ENCODE results near the gene CYP26B1. TPM values are rescaled to one million over a fixed set of nuclear protein-coding genes. Genes with fewer than 3 reads are reported as not detected.

CYP26B1 gene
- total RNA-seq, 1 donor from 2014 or later: 1.5 TPM

- Histone ChIP-seq H3K27ac (replicated peaks) (no peak overlapping the region), H3K4me1 (no peaks in the 10 kb centered on the region), H3K9me3 (replicated peaks) (no peaks in the 10 kb centered on the region), H3K27me3 (ENCODE audit: low read depth) (peaks cover 44% of the 10 kb centered on the region), H3K36me3 (no peaks in the 10 kb centered on the region), H3K4me3 (no peak overlapping the region)
- no peak for TF ChIP-seq CTCF (IDR thresholded peaks at IDR 0.05; ENCODE audit: borderline replicate concordance)
- no peak for DNase-seq
- intact Hi-C loops (cut with micrococcal nuclease): no loop called here
Measured at GRCh38 chr2:72109291-72109690, 38.4 kb downstream of the CYP26B1 start.

GRCh38 chr2:72108121-72108520 is 39.5 kb downstream of the CYP26B1 start:
- no peak overlapping the region for H3K27ac ChIP-seq (replicated peaks)
- no peak for TF ChIP-seq CTCF (IDR thresholded peaks at IDR 0.05; ENCODE audit: borderline replicate concordance)
- intact Hi-C loops (cut with micrococcal nuclease): no loop called here
- DNase-seq: no peak
- no peaks in the 10 kb centered on the region for H3K9me3 ChIP-seq (replicated peaks)
- no peaks in the 10 kb centered on the region for H3K4me1 ChIP-seq
- H3K4me3 ChIP-seq: no peak overlapping the region
- H3K27me3 ChIP-seq (ENCODE audit: low read depth): peaks cover 55% of the 10 kb centered on the region
- H3K36me3 ChIP-seq: no peaks in the 10 kb centered on the region

GRCh38 chr2:72106978-72107377 is 40.7 kb downstream of the CYP26B1 start:
- Histone ChIP-seq H3K27me3 (ENCODE audit: low read depth) (peaks cover 61% of the 10 kb centered on the region), H3K36me3 (no peaks in the 10 kb centered on the region), H3K9me3 (replicated peaks) (no peaks in the 10 kb centered on the region), H3K4me1 (no peaks in the 10 kb centered on the region), H3K4me3 (no peak overlapping the region), H3K27ac (replicated peaks) (no peak overlapping the region)
- no peak for TF ChIP-seq CTCF (IDR thresholded peaks at IDR 0.05; ENCODE audit: borderline replicate concordance)
- no peak for DNase-seq
- intact Hi-C loops (cut with micrococcal nuclease): no loop called here

GRCh38 chr2:72104821-72105588 is 42.7 kb downstream of the CYP26B1 start:
- Histone ChIP-seq H3K27ac (replicated peaks) (no peak overlapping the region), H3K4me1 (no peaks in the 10 kb centered on the region), H3K36me3 (no peaks in the 10 kb centered on the region), H3K4me3 (no peak overlapping the region), H3K27me3 (ENCODE audit: low read depth) (peaks cover 63% of the 10 kb centered on the region), H3K9me3 (replicated peaks) (no peaks in the 10 kb centered on the region)
- no peak for TF ChIP-seq CTCF (IDR thresholded peaks at IDR 0.05; ENCODE audit: borderline replicate concordance)
- DNase-seq: no peak
- intact Hi-C loops (cut with micrococcal nuclease): no loop called here

GRCh38 chr2:72103690-72104089 is 44.0 kb downstream of the CYP26B1 start:
- TF ChIP-seq CTCF (IDR thresholded peaks at IDR 0.05; ENCODE audit: borderline replicate concordance): no peak
- no peak for DNase-seq
- H3K4me1 ChIP-seq: no peaks in the 10 kb centered on the region
- no peaks in the 10 kb centered on the region for H3K36me3 ChIP-seq
- intact Hi-C loops (cut with micrococcal nuclease): no loop called here
- H3K9me3 ChIP-seq (replicated peaks): no peaks in the 10 kb centered on the region
- no peak overlapping the region for H3K27ac ChIP-seq (replicated peaks)
- peaks cover 59% of the 10 kb centered on the region for H3K27me3 ChIP-seq (ENCODE audit: low read depth)
- H3K4me3 ChIP-seq: no peak overlapping the region
